ENCODE data around the gene LRIT1.

DNA sequence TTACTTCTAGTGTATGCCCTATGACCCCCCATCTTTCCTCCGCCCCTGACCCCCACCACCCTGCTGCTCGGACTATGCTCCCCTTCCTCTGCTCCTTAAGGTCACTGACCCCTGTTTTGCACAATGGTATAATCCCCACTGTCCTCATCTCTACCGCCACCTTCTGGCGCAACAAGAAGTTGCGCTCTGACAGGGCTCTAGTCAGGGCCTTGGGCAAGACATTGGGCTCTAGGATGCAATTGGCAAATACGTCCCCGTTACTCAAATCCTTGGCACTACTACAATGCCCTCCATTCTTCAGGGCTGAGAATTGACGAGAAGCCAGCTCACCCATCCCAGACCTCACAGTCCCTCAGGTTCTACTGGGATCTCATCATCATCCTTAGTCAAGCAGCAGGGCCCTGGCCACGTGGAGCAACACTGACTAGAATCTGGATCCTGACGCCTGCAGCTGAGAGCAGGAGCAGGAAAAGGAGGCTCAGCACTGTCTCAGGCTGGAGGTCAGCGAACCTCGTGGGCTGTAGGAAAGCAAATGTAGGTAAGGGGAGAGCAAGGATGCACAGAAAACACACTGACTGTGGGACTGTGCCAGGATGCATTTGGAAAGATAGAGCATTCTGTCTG is 26.6 kb downstream of the LRIT1 start:
- TF ChIP-seq, protein P1, sequence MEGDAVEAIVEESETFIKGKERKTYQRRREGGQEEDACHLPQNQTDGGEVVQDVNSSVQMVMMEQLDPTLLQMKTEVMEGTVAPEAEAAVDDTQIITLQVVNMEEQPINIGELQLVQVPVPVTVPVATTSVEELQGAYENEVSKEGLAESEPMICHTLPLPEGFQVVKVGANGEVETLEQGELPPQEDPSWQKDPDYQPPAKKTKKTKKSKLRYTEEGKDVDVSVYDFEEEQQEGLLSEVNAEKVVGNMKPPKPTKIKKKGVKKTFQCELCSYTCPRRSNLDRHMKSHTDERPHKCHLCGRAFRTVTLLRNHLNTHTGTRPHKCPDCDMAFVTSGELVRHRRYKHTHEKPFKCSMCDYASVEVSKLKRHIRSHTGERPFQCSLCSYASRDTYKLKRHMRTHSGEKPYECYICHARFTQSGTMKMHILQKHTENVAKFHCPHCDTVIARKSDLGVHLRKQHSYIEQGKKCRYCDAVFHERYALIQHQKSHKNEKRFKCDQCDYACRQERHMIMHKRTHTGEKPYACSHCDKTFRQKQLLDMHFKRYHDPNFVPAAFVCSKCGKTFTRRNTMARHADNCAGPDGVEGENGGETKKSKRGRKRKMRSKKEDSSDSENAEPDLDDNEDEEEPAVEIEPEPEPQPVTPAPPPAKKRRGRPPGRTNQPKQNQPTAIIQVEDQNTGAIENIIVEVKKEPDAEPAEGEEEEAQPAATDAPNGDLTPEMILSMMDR (IDR thresholded peaks at IDR 0.05 in 4 of 5, conservative IDR thresholded peaks at IDR 0.05 in 1 of 5), result no peak
- TF ChIP-seq POLR2A (IDR thresholded peaks at IDR 0.05), result no peak
